Peyer's patch (tissue), 4 donors: ENCODE results near the gene TPPP3. TPM values are rescaled to one million over a fixed set of nuclear protein-coding genes. Genes with fewer than 3 reads are reported as not detected.

Experiments used
- DNase-seq, 3 donors: peaks; one replicate each; pipeline ENCODE4 v3.0.0-alpha.2; 2017 to 2019
- H3K27ac ChIP-seq, 4 donors: fragments of 200-600 bp; sonication (generic); one replicate each; pipeline ENCODE4 v1.5.1; 2016 to 2019
- H3K27me3 ChIP-seq, 2 donors: fragments of 200-600 bp; sonication (generic); one replicate each; pipeline ENCODE4 v1.5.1; 2019
- H3K36me3 ChIP-seq, 3 donors: fragments of 200-600 bp; sonication (generic); one replicate each; pipeline ENCODE4 v1.5.1; 2016 to 2019
- H3K4me1 ChIP-seq, 4 donors: fragments of 200-600 bp; sonication (generic); one replicate each; pipeline ENCODE4 v1.5.1; 2016 to 2019
- H3K4me3 ChIP-seq, 4 donors: fragments of 200-600 bp; sonication (generic); 1 replicate in 3 of 4; 2 replicates in 1 of 4; pipeline ENCODE4 v1.5.1; 2016 to 2019; ENCODE audit warnings: mild to moderate bottlenecking in 1 of 4
- H3K9me3 ChIP-seq, 4 donors: fragments of 200-600 bp; sonication (generic); one replicate each; pipeline ENCODE4 v1.5.1; 2016 to 2019; ENCODE audit warnings: mild to moderate bottlenecking in 1 of 4
- CTCF ChIP-seq, 6 experiments: fragments of 450-650 bp in 4 of 6; fragments of 200-600 bp in 2 of 6; sonication (generic) in 1 of 6; IDR thresholded peaks; one replicate each; pipeline ENCODE4 v1.5.1; 2017 to 2019; ENCODE audit warnings: antibody characterized with exemption in 6 of 6, mild to moderate bottlenecking in 3 of 6, moderate library complexity in 1 of 6
- POLR2A ChIP-seq, 2 donors: fragments of 450-650 bp; IDR thresholded peaks; one replicate each; pipeline ENCODE4 v1.5.1; 2017; ENCODE audit warnings: antibody characterized with exemption in 2 of 2, mild to moderate bottlenecking in 2 of 2, moderate library complexity in 2 of 2
- total RNA-seq, 4 donors: library from RNA; depleted of rRNA; stranded (reverse); fragments of >200 nt; gene quantifications; one replicate each; pipeline ENCODE4 v1.1.0, GENCODE V29; 2016

Gene TPPP3
- total RNA-seq, 4 donors from 2014 or later: 6.6 to 33.3 (median 16.6) TPM

DNA sequence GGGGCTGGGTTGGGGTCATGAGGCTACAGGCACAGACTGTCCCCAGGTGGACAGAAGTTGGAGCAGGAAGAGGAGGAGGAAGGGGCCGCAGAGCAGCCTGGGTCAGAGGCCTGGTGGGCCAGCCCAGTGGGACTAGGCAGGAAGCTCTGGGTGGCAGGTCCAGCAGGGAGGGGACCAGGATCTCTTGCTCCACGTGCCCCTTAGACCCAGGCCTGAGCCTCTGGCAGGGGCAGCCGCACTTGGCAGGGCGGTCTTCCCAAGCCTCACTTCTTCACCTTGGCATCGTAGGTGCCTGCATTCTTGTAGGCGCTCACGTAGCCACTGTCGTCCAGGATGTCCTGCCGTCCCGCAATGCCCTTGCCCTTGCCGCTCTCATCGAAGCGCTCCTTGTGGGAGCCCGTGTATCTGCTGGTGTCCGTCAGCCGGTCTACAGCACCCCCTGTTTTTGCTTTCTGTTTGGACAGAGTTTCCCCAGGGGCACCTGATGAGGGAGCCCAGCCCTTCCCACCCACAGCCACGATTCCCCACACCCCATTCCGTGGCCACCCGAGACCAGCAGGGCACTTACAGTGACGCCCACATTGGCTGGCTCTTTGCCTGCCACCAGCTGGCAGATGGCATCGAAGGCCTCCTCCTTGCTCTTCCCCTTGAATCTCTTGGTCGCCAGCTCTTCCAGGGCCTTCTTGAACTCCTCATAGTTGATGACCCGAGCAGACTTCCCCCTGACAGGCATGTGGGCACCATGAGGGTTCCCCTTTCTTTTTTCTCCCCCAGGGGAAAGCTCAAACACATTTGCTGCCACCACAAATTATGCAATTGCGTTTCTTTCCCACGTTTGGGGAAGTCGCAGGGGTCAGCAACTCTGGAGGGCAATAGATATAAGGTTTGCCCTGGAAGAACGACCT lies 3.1 kb downstream of the TPPP3 start:
- Histone ChIP-seq H3K4me1 (peaks cover 0 to 41% (median 8%) of the 10 kb centered on the region in 4 donors), H3K27me3 (no peaks in the 10 kb centered on the region), H3K4me3 (no peak overlapping the region), H3K36me3 (no peaks in the 10 kb centered on the region), H3K9me3 (no peaks in the 10 kb centered on the region), H3K27ac (no peak overlapping the region)
- TF ChIP-seq POLR2A (IDR thresholded peaks at IDR 0.05) (no peak), CTCF (IDR thresholded peaks at IDR 0.05) (no peak)
- DNase-seq: peak in 1 of 3 donors; percentile 50

DNA sequence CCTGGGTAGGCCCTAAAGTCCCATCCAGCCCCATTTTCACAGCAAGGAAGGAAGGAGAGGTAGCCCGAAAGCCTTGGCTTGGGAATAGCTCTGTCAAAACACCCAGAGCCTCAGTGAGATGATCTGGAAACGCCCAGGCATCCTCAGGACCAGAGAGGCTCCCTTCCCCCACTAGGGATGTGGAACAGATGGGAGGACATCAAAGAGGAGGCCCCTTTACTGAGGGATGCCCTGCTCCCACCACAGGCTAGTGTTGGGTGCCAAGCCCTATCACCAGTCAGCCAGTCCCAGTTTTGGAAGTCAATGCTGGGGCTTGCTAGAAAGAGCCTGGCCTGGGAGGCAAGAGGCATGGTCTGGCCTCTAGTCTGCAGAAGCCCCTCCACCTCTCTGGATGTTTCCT lies 4.7 kb downstream of the TPPP3 start:
- TF ChIP-seq POLR2A (IDR thresholded peaks at IDR 0.05): no peak
- TF ChIP-seq CTCF (IDR thresholded peaks at IDR 0.05): no peak
- Histone ChIP-seq H3K4me1 (peaks cover 0 to 26% (median 4%) of the 10 kb centered on the region in 4 donors), H3K4me3 (no peak overlapping the region), H3K36me3 (no peaks in the 10 kb centered on the region), H3K27me3 (no peaks in the 10 kb centered on the region), H3K27ac (no peak overlapping the region), H3K9me3 (no peaks in the 10 kb centered on the region)
- DNase-seq: peak in 1 of 3 donors; percentile 35

DNA sequence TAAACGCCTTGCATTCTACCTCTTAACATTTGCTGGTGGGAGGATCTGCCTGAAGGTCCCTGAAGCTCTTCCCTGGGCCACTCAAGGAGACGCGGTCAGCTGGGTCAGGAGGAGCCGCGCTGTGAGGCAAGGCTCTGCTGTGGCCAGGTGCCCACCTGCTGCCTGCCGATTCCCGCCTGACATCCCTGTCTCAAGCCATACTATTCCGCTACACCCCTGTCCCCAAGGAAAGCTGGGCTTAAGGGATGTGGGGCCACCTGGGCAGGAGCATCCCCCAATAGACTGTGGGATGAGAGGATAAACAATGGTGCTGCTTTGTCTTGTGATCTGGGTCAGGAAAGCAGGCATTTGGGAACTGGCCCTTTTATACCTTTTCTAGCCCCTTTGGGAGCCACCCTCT lies 5.1 kb downstream of the TPPP3 start:
- H3K4me1 ChIP-seq: peaks cover 0 to 24% (median 2%) of the 10 kb centered on the region in 4 donors
- DNase-seq: peak in 1 of 3 donors; percentile 17
- H3K4me3 ChIP-seq: no peak overlapping the region
- no peaks in the 10 kb centered on the region for H3K36me3 ChIP-seq
- no peaks in the 10 kb centered on the region for H3K9me3 ChIP-seq
- H3K27me3 ChIP-seq: no peaks in the 10 kb centered on the region
- H3K27ac ChIP-seq: no peak overlapping the region
- TF ChIP-seq POLR2A (IDR thresholded peaks at IDR 0.05) (no peak), CTCF (IDR thresholded peaks at IDR 0.05) (no peak)

DNA sequence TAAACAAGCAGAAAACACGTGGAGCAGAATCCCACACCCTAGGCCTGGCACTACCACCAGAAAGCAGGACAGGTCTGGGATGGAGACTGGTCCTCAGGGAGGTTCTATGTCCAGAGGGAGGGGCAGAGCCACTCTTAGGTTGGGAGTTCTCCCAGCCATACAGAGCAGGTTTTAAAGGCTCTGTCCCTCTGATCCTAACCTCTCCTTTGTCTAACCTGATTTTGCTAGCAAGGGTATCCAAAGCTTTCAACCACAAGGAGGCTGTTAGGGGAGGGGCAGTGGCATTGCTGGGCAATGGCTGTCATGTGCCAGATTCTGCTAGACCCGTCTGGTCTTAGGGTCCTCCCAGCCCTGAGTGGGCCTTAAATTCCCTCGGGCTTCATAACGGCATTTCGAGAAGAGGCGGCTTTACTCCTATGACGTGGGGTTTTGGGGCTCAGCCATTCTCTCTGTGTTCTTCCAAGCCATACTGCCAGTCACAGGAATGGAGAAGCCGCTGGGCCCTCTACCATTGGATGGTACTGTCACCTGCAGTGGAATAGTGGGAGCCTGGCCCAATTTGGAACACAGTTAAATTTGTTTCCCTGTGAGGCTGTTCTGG lies 5.7 kb downstream of the TPPP3 start:
- DNase-seq: peak in 1 of 3 donors; percentile 23
- no peak for TF ChIP-seq CTCF (IDR thresholded peaks at IDR 0.05)
- TF ChIP-seq POLR2A (IDR thresholded peaks at IDR 0.05): no peak
- H3K4me3 ChIP-seq: no peak overlapping the region

DNA sequence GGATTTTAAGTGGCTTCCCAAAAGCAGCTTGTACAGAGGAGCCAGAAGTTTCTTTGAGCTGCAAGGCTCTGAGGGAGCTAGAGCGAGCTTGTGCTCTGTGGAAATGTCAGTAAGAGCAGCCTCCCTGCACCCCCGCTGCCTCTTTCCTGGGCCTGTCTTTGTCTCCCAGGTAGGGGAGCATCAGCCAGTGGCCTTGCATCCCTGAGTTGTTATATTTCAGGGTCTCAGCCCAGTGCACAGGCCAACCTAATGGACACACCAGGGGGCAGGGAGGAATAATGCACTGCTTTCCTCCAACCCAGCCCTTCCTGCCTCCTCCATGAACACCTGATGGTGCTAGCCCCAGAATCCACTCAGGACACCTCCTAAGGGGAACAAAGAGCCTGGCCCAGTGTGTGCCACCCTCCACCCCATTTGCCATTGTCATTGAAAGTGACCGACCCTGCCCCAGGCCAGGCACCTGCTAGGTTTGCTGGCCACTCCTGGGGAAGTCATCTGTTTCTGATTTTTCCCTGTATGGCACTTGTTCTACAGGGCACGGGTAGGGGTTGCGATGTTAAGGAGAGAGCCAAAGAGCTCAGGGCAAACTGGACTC lies 6.3 kb downstream of the TPPP3 start:
- Histone ChIP-seq H3K4me1 (peaks cover 0 to 12% (median 0%) of the 10 kb centered on the region in 4 donors), H3K27ac (no peak overlapping the region), H3K36me3 (no peaks in the 10 kb centered on the region), H3K27me3 (no peaks in the 10 kb centered on the region), H3K4me3 (no peak overlapping the region), H3K9me3 (no peaks in the 10 kb centered on the region)
- TF ChIP-seq POLR2A (IDR thresholded peaks at IDR 0.05) (no peak), CTCF (IDR thresholded peaks at IDR 0.05) (no peak)
- DNase-seq: peak in 1 of 3 donors; percentile 41

More for the DNA sequence above, 5.7 kb downstream of the TPPP3 start:
- Histone ChIP-seq H3K9me3 (no peaks in the 10 kb centered on the region), H3K27me3 (no peaks in the 10 kb centered on the region), H3K4me1 (peaks cover 0 to 18% (median 0%) of the 10 kb centered on the region in 4 donors), H3K27ac (no peak overlapping the region), H3K36me3 (no peaks in the 10 kb centered on the region)
